ENCODE data around the gene KCNJ16. TPM values are rescaled to one million over a fixed set of nuclear protein-coding genes. Genes with fewer than 3 reads are reported as not detected.

The KCNJ16 gene
- total and polyA plus RNA-seq, 9 of the 15 experiments (the other 6 are each of a cell fraction or from before 2014, with no cell fraction given): 0.01 to 0.75 (median 0.07) TPM; not detected in 4

DNA sequence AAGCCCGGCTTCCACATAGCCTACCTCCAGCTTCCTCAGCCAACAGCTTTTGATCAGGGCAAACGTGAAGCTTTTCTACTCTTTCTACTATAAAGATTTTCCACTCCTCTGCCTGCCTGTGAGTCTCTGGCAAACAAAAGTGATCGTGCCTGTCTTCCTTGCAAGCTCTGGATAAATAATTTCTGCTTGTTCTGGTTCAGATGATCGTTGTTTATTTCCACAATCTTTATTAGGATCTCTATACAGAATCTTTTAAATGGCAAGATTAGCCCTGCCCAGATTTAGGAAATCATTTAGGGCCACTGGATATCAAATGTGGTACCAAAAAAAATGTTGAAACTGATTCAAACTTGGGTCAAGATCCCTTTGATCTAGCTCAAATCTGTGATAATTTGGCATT, 20.4 kb downstream of the KCNJ16 start:
- ChIA-PET CTCF (ENCODE audit: low intra/inter-chr PET ratio) (no interaction called here), POLR2A (interaction anchor here (1.1 kb wide), 1 partner anchor 32 kb away, joined by 4 read pairs; no protein-coding TSS in a partner anchor)
- TF ChIP-seq HOXB6 (CRISPR knock-in tag; IDR thresholded peaks at IDR 0.05; ENCODE audit: borderline replicate concordance) (no peak), ATF1 (CRISPR knock-in tag; IDR thresholded peaks at IDR 0.05) (no peak), ATF1 (tag; IDR thresholded peaks at IDR 0.05) (no peak), ZNF384 (IDR thresholded peaks at IDR 0.05; ENCODE audit: low read depth, low read length) (no peak), RBM39 (optimal IDR thresholded peaks at IDR 0.05; ENCODE audit: low read depth, low read length) (no peak), ZNF143 (CRISPR knock-in tag; IDR thresholded peaks at IDR 0.05) (no peak), HMG20B (CRISPR knock-in tag; IDR thresholded peaks at IDR 0.05) (no peak), ZNF316 (IDR thresholded peaks at IDR 0.05) (no peak), CXXC5 (CRISPR knock-in tag; IDR thresholded peaks at IDR 0.05) (no peak), KLF16 (IDR thresholded peaks at IDR 0.05) (no peak), NCOA6 (IDR thresholded peaks at IDR 0.05) (no peak), CC2D1A (IDR thresholded peaks at IDR 0.05) (no peak)
- TF ChIP-seq, protein P1, sequence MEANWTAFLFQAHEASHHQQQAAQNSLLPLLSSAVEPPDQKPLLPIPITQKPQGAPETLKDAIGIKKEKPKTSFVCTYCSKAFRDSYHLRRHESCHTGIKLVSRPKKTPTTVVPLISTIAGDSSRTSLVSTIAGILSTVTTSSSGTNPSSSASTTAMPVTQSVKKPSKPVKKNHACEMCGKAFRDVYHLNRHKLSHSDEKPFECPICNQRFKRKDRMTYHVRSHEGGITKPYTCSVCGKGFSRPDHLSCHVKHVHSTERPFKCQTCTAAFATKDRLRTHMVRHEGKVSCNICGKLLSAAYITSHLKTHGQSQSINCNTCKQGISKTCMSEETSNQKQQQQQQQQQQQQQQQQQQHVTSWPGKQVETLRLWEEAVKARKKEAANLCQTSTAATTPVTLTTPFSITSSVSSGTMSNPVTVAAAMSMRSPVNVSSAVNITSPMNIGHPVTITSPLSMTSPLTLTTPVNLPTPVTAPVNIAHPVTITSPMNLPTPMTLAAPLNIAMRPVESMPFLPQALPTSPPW (CRISPR knock-in tag; IDR thresholded peaks at IDR 0.05): no peak
- TF ChIP-seq, protein P2, sequence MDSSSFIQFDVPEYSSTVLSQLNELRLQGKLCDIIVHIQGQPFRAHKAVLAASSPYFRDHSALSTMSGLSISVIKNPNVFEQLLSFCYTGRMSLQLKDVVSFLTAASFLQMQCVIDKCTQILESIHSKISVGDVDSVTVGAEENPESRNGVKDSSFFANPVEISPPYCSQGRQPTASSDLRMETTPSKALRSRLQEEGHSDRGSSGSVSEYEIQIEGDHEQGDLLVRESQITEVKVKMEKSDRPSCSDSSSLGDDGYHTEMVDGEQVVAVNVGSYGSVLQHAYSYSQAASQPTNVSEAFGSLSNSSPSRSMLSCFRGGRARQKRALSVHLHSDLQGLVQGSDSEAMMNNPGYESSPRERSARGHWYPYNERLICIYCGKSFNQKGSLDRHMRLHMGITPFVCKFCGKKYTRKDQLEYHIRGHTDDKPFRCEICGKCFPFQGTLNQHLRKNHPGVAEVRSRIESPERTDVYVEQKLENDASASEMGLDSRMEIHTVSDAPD (CRISPR knock-in tag; IDR thresholded peaks at IDR 0.05): no peak
- Histone ChIP-seq H3K9me3 (replicated peaks; ENCODE audit: control insufficient read depth, insufficient read depth, low read depth, low read length) (no peaks in the 10 kb centered on the region), H3K4me3 (no peak overlapping the region), H3K79me2 (ENCODE audit: control insufficient read depth, insufficient read depth, low read length) (peaks cover 23% of the 10 kb centered on the region), H3K36me3 (ENCODE audit: control insufficient read depth, insufficient read depth, low read length) (peaks cover 6% of the 10 kb centered on the region; the same call in 1 of the 3 replicates), H3K9me1 (ENCODE audit: control insufficient read depth, insufficient read depth, low read length) (no peaks in the 10 kb centered on the region), H4K20me1 (replicated peaks; ENCODE audit: control insufficient read depth, insufficient read depth, low read length) (no peaks in the 10 kb centered on the region), H3K4me2 (ENCODE audit: insufficient read depth, low read length) (no peak overlapping the region), H2AFZ (ENCODE audit: low read depth, low read length) (no peak overlapping the region), H3K9ac (ENCODE audit: insufficient read depth in 1 of 2, low read depth in 2 of 2, low read length in 2 of 2) (no peak overlapping the region), H3K27ac (ENCODE audit: extremely low read depth, low read depth, low read length) (no peak overlapping the region), H3K4me1 (replicated peaks in 1 of 2; ENCODE audit: control insufficient read depth in 2 of 2, insufficient read depth in 2 of 2, low read length in 2 of 2) (no peaks in the 10 kb centered on the region), H3K27me3 (ENCODE audit: control insufficient read depth in 2 of 2, insufficient read depth in 2 of 2, low read length in 2 of 2) (no peaks in the 10 kb centered on the region)
- in situ Hi-C loops (cut with MboI): no loop called here
- intact Hi-C loops (cut with micrococcal nuclease): no loop called here
- no peak for ATAC-seq
- WGBS (ENCODE audit: insufficient coverage, low coverage, missing lambda C conversion rate): 26% methylated on average over 4 of the region's 4 CpGs
- BruUV-seq (replicated peaks): no TSS peak
- FAIRE-seq: no peak
- DNase-seq (ENCODE audit: extremely low read depth in 1 of 4, low spot score in 3 of 4): no peak
